Lower leg skin (tissue), 3 donors: ENCODE results near the gene CDH13.

Experiments
- POLR2A ChIP-seq, 2 donors: fragments of 450-650 bp; IDR thresholded peaks; one replicate each; pipeline ENCODE4 v1.6.1; 2016 to 2017; ENCODE audit warnings: antibody characterized with exemption in 2 of 2, mild to moderate bottlenecking in 1 of 2, moderate library complexity in 1 of 2
- TF ChIP-seq, protein P1 (sequence below), 3 donors: fragments of 450-650 bp; IDR thresholded peaks; one replicate each; pipeline ENCODE4 v1.5.1; 2016; ENCODE audit warnings: antibody characterized with exemption in 3 of 3, mild to moderate bottlenecking in 3 of 3, moderate library complexity in 2 of 3

DNA sequence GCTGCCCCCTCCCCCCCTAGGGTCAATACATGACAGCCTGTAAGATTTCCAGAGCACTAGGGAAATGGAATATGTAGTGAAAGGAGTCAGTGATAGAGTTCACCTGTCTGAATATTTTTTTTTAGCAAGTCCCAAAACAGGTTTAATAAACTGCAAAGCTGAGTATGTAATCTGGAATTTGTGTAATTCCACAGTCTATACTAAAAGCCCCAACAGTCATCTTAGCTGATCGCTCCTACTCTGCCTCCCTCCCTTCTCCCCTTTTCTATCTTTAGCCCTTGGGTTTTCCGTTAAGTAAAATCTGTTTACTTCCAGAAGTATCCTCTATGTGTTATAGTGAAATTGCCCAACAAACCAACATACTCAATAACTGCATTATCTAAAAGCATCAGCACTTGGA, 3.5 kb downstream of the CDH13 start:
- TF ChIP-seq, protein P1, sequence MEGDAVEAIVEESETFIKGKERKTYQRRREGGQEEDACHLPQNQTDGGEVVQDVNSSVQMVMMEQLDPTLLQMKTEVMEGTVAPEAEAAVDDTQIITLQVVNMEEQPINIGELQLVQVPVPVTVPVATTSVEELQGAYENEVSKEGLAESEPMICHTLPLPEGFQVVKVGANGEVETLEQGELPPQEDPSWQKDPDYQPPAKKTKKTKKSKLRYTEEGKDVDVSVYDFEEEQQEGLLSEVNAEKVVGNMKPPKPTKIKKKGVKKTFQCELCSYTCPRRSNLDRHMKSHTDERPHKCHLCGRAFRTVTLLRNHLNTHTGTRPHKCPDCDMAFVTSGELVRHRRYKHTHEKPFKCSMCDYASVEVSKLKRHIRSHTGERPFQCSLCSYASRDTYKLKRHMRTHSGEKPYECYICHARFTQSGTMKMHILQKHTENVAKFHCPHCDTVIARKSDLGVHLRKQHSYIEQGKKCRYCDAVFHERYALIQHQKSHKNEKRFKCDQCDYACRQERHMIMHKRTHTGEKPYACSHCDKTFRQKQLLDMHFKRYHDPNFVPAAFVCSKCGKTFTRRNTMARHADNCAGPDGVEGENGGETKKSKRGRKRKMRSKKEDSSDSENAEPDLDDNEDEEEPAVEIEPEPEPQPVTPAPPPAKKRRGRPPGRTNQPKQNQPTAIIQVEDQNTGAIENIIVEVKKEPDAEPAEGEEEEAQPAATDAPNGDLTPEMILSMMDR (IDR thresholded peaks at IDR 0.05): no peak
- TF ChIP-seq POLR2A (IDR thresholded peaks at IDR 0.05): no peak
